Stimulated activated CD8-positive, alpha-beta memory T cell treated with anti-CD3 and anti-CD28 coated beads, Interleukin-7, amount 100 ng/mL, for 1 hour (primary cell): ENCODE measurements around the gene AUTS2.

Experiments used
- DNase-seq, 2 donors: peaks; one replicate each; pipeline ENCODE4 v3.0.0-alpha.2; 2020; ENCODE audit warnings: low read depth in 2 of 2

The AUTS2 gene

GRCh38 chr7:70539205-70539604 lies 940.9 kb downstream of the AUTS2 start:
- DNase-seq = no peak

GRCh38 chr7:70539617-70540016 lies 941.3 kb downstream of the AUTS2 start:
- no peak for DNase-seq

- DNase-seq = no peak
These were observed 942.4 kb downstream of the AUTS2 start for GRCh38 chr7:70540641-70541040.

- DNase-seq = no peak
These were observed 944.6 kb downstream of the AUTS2 start for GRCh38 chr7:70542750-70543376.

GRCh38 chr7:70544016-70544415 lies 945.7 kb downstream of the AUTS2 start:
- no peak for DNase-seq

- DNase-seq = no peak
These were observed 946.9 kb downstream of the AUTS2 start for GRCh38 chr7:70545214-70545613.

GRCh38 chr7:70552141-70552540 lies 953.9 kb downstream of the AUTS2 start:
- no peak for DNase-seq

- DNase-seq = no peak
These were observed 955.1 kb downstream of the AUTS2 start for GRCh38 chr7:70553364-70553763.

- DNase-seq = no peak
These were observed 956.4 kb downstream of the AUTS2 start for GRCh38 chr7:70554646-70555045.

GRCh38 chr7:70556761-70557160 lies 958.5 kb downstream of the AUTS2 start:
- DNase-seq = no peak

GRCh38 chr7:70557338-70557737 lies 959.1 kb downstream of the AUTS2 start:
- DNase-seq = no peak

- DNase-seq = no peak
These were observed 961.5 kb downstream of the AUTS2 start for GRCh38 chr7:70559815-70560214.

- no peak for DNase-seq
These were observed 965.7 kb downstream of the AUTS2 start for GRCh38 chr7:70563960-70564359.

- no peak for DNase-seq
These were observed 967.6 kb downstream of the AUTS2 start for GRCh38 chr7:70565721-70566370.

- DNase-seq = no peak
These were observed 968.4 kb downstream of the AUTS2 start for GRCh38 chr7:70566671-70567070.

- DNase-seq = no peak
These were observed 970.5 kb downstream of the AUTS2 start for GRCh38 chr7:70568674-70569334.

GRCh38 chr7:70569335-70569819 lies 971.1 kb downstream of the AUTS2 start:
- DNase-seq = no peak

GRCh38 chr7:70570029-70570428 lies 971.8 kb downstream of the AUTS2 start:
- DNase-seq = no peak

GRCh38 chr7:70570961-70571360 lies 972.7 kb downstream of the AUTS2 start:
- DNase-seq = no peak

GRCh38 chr7:70571403-70571934 lies 973.2 kb downstream of the AUTS2 start:
- no peak for DNase-seq

GRCh38 chr7:70571961-70572360 lies 973.7 kb downstream of the AUTS2 start:
- no peak for DNase-seq

GRCh38 chr7:70572571-70572970 lies 974.3 kb downstream of the AUTS2 start:
- DNase-seq = no peak
